Fibroblast of skin of abdomen (primary cell): ENCODE measurements around the gene ACVR2A.

Experiments used
- DNase-seq: peaks from one replicate; pipeline ENCODE4 v3.0.0-alpha.2; 2013

Gene ACVR2A

GRCh38 chr2:147927053-147927588 lies 82.3 kb downstream of the ACVR2A start:
- no peak for DNase-seq

GRCh38 chr2:147933931-147934330 lies 89.1 kb downstream of the ACVR2A start:
- DNase-seq = no peak

DNA sequence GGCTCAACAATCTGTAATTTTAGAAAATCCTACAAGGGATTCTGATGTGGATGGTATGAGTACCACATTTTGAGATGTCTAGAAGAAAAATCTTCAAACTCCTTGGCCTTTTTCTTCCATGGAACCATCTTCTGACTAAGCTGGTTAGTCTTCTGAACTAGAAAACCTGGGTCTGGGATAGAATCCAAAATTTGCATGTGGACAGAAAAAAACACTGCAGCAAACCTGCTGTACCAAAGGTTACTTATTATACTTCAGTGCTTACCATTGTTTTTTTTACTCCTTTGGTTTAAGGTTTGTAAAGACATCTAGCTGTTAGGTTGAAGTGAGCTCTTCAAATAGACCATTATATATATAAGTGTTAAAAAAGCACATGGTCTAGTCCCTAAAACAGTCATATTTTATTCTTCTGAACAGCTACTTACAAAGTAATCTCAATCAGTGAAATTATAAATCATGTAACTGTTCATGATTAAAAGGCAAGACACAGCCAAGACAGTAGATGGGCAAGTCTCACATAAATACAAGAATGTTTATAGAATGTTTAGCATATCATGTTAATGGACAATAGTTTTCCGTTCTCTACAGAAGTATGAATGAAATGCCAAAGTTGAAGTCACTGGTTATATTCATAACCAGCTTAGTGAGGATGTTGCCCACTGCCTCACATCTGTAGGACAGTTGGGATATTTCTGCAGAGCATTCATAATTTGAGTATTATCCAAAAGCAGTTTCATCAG lies 90.2 kb downstream of the ACVR2A start:
- DNase-seq = no peak

GRCh38 chr2:147937744-147938349 lies 93.0 kb downstream of the ACVR2A start:
- DNase-seq = peak; percentile 20

DNA sequence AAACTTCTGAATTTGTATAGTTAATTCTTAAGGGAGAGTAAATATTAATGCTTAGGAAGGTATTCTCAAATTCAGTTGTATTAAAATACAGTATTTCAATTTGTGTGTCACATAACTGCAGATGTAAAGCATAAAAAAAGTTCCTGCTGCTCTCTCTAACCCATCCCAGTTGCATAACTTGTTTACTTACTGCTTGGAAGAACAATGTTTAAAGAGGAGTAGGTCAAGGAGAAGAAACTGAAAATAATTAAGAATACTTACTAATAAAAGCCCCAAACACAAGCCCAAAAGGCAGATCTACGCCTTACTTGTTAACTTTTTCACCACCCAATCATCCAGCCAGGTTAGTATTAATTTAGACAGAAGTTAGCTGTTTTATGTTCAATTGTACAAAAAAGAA lies 94.5 kb downstream of the ACVR2A start:
- no peak for DNase-seq

- DNase-seq = peak; percentile 13
Observed at GRCh38 chr2:147945660-147946059, 100.8 kb downstream of the ACVR2A start.

DNA sequence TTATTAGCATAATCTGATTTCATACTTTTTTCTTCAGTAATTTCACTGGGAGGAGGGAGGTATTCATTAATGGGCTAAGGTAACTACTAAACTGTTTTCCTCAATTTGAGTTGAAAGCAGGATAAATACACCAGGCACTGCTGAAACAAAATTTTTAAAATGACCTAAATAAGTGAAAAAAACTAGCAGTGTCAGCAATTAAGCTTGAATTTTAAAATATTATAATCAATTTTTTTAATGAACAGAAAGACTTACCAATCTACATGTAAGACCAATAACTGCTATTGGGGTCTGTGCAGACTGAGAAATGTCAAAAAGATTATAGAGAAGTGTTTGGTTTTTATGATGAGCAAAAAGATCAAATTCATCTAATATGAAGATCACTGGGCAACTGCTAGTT lies 107.3 kb downstream of the ACVR2A start:
- DNase-seq = no peak

DNA sequence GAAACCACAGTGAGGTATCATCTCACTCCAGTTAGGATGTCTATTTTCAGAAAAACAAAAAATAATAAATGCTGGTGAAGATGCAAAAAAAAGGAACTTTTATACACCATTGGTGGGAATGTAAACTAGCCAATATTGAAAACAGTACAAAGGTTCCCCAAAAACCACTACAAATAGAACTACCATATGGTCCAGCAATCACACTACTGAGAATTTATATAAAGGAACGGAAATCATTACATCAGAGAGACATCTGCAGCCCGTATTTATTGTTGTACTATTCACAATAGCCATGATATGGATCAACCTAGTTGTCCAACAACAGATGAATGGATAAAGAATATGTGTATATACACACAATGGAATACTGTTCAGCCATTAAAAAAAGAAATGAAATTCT lies 123.7 kb downstream of the ACVR2A start:
- DNase-seq = no peak

DNA sequence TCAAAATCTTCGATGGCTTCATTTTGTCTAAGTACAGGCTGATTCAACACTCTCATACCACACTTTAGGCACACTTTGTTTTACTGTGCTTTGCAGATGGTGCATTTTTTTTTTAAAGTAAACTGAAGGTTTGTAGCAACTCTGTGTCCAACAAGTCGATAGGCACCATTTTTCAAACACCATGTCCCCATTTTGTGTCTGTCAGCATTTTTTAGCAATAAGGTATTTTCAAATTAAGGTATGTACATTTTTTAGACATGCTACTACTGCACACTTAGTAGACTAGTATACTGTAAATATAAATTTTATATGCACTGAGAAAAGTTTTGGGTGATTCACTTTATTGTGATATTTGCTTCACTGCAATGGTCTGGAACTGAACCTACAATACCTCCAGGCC lies 131.3 kb downstream of the ACVR2A start:
- no peak for DNase-seq

- no peak for DNase-seq
Observed at GRCh38 chr2:147977679-147978078, 132.8 kb downstream of the ACVR2A start.
